GM20000 (cell line): Measurements from ENCODE around the gene LSM12.

Source experiments
- DNase-seq: peaks from one replicate; pipeline ENCODE4 v3.0.0; 2012; ENCODE audit warnings: low spot score
- TF ChIP-seq, protein P1 (sequence below): IDR thresholded peaks from 2 replicates; pipeline ENCODE4 v1.5.1; 2012; ENCODE audit warnings: mild to moderate bottlenecking, control low read depth; ENCODE audit errors: extremely low read depth, missing control alignments

The LSM12 gene

DNA sequence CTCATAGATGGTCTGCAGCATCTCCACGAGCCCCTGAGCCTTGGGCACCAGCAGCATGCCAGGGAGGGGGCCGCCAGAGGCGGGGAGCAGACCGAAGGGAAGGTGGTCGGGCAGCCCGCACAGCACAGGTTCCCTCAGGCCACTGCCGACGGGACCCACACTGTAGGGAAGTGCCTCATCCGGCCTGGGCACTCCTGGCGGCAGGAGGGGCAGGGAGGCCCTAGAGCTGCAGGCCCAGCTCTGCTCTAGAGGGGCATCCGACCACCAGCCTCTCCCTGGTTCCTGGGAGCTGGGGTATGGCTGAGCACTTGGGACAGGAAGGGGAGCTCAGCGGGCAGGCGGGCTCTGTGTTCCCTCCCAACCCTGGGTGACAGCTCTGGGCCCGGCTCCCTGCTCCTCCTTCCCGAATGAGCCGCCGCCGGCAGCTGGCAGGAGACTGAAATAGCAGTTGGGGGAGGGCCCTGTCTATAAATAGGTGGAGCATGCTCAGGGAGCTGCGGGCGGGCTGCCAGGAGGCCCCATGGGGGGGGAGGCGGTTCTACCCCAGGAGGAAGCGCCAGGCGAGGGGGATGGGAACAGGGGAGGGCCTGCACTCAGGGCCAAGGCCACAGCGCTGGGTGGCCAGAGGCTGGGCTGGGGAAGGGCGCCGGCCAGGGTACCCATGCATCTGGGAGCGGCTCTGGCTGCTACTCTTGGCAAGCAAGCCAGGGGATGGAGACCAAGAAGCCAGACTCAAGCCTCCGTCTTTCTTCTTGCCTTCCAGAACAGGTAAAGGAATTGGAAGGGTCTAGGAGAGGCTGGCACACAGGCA, 44.6 kb upstream of the LSM12 start:
- DNase-seq = peak; percentile 84
- TF ChIP-seq, protein P1, sequence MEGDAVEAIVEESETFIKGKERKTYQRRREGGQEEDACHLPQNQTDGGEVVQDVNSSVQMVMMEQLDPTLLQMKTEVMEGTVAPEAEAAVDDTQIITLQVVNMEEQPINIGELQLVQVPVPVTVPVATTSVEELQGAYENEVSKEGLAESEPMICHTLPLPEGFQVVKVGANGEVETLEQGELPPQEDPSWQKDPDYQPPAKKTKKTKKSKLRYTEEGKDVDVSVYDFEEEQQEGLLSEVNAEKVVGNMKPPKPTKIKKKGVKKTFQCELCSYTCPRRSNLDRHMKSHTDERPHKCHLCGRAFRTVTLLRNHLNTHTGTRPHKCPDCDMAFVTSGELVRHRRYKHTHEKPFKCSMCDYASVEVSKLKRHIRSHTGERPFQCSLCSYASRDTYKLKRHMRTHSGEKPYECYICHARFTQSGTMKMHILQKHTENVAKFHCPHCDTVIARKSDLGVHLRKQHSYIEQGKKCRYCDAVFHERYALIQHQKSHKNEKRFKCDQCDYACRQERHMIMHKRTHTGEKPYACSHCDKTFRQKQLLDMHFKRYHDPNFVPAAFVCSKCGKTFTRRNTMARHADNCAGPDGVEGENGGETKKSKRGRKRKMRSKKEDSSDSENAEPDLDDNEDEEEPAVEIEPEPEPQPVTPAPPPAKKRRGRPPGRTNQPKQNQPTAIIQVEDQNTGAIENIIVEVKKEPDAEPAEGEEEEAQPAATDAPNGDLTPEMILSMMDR = no peak

DNA sequence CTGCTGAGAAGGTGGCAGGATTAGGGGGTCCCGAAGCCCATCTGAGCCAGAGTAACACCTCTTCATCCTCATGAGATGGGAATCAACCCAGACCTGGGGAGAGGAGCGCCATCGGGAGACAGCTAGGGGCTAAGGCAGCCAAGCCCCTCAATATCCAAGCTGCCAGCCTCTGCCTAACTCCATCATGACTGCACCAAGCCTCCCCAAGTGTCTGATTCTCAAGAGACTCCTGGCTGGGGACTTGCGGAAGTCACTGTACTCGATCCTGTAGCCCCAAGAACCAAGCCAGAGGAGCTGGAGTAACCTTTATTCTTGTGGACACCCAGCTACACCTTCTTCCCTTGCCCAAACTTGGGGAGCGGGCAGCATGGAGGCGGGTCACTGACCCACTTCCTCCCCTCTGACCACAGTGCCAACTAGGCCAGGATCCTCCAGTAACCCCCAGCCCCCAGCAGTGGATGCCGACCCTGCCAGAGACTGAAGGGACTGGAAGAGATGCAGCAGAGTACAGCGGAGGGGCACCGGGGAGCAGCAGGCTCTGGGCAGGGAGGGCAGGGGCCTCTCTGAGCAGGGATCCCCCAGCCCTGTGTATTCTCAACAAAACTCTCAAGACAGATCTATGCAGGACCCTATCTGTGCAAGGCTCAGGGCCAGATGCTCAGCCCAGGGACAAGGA, 43.7 kb upstream of the LSM12 start:
- no peak for DNase-seq
- TF ChIP-seq, protein P1 = no peak

DNA sequence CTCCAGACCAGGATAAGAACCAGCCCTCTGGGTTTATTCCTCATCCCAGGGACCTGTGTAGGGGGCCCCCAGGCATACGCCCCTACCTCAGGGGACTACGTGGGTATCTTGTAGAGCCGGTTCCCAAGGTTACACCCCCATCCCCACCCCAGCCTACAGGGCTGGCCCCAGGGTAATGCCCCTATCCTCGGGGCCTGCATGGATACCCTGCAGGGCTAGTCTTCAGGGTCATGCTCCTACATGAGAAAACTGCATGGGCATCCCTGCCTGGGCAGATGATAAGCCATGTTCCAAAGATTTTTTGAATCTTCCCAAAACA, 42.8 kb upstream of the LSM12 start:
- no peak for DNase-seq
- TF ChIP-seq, protein P1 = no peak

DNA sequence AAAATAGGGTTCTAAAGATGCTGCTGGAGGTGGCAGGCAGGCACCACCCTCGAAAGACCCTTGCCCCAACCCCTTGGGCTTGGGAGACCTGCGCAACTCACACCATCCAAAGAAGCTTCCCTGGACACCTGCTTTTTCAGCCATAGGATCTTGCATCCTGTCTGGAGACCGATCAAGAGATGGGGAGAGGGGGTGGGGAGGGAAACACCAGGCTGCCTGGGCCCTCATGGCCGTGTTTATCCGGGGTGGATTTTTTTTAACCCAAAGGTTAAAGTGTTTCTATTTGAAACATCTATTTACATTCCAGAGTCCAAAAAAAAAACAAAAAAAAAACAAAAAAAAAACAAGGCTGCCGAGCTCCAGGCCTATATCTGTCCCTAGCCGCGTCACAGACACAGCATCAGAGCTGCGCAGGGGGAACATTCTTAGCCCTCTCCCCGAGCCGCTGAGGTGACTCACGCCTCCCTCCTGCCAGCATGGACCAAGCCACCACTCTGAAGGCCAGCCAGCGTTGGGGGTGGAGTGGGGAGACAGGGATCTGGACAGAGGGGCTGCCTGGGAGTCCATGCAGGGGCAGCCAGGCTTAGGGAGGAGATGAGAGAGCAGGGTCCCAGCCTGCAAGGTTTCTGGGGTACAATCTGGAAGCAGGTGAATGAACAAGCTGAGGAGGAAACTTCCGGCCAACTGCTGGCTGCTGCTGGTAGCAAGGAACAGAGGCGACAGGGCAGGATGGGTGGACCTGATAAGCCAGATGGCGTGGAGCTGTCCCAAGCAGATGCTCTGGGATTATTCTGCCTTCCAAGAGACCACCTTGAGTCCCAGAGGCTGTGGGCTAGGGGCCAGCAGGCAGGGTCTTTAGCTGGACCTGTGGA, 42.2 kb upstream of the LSM12 start:
- no peak for DNase-seq
- TF ChIP-seq, protein P1 = no peak

DNA sequence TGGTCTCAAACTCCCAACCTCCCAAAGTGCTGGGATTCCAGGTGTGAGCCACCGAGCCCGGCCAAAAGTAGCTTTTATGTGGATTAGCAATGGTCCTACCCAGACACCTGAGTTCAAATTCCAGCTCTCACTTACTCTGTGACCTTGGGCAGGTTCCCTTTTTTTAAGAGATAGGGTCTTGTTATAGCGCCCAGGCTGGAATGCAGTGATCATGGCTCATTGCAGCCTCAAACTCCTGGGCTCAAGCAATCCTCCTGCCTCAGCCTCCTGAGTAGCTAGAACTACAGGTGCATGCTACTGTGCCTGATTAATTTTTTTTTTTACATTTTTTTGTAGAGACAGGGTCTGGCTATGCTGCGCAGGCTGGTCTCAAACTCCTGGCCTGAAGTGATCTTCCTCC, 40.3 kb upstream of the LSM12 start:
- TF ChIP-seq, protein P1 = no peak

DNA sequence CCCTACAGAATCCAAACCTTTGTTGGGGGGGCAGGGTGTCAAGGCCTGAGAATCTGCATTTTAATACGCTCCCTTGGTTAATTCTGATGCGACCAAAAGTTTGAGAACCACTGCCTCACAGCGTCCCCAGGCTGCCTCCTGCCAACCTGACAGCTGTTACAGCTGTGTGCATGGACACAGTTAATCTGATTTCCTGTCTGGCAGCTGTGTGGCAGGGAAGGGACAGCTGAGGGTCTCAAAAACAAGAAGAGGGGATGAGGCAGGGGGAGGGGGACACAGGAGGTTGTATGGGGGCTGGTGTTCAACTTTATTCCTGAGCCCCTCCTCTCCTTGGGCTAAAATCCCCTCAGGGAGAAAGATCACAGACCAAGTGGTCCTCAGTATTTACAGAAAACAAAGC, 39.5 kb upstream of the LSM12 start:
- TF ChIP-seq, protein P1 = no peak
- DNase-seq = no peak

More for the DNA sequence above, 40.3 kb upstream of the LSM12 start:
- no peak for DNase-seq

DNA sequence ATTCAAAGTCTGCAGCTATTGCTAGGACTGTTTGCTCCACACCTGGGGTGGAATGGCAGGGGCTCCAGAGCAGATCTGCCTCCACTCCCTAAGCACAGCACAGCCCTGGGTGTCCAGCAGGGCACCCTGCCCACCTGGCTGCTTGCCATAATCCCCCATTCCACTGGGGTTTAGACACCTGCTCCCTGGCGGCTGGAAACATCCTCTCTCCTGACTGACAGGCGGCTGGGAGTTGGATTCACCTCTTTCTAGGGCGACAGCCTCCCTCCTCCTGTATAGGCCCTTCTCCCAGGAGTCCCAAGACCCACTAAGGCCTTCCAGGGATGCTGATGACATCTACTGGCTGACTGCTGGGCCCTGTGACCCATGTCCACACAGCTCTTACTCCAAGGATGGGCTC, 39.0 kb upstream of the LSM12 start:
- TF ChIP-seq, protein P1 = no peak
- no peak for DNase-seq
